Stimulated activated CD8-positive, alpha-beta memory T cell treated with anti-CD3 and anti-CD28 coated beads, Interleukin-12 subunit alpha, Interleukin-12 subunit beta, amount 100 ng/mL, for 24 hours (primary cell): ENCODE data around the gene MSX1.

Experiments
- DNase-seq: peaks from one replicate; pipeline ENCODE4 v3.0.0-alpha.2; 2020; ENCODE audit errors: extremely low read depth

MSX1 gene

DNA sequence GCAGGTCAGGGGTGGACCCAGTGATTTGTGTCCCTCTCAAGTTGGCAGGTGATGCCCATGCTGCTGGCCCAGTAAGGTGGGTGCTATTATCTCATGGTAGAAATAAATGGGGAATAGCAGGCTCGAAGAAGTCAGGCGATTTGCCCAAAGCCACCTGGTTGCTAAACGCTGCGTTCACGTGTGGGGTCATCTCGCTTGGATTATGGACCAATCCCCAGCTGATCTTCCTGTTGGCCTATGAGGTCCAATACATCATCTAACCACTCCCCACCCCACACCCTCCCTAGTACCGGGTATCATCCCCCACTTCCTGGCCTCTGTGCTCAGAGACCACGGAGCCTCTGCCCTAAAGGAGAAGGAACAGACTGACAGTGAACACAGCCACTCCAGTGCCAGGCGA is 18.3 kb upstream of the MSX1 start:
- no peak for DNase-seq

DNA sequence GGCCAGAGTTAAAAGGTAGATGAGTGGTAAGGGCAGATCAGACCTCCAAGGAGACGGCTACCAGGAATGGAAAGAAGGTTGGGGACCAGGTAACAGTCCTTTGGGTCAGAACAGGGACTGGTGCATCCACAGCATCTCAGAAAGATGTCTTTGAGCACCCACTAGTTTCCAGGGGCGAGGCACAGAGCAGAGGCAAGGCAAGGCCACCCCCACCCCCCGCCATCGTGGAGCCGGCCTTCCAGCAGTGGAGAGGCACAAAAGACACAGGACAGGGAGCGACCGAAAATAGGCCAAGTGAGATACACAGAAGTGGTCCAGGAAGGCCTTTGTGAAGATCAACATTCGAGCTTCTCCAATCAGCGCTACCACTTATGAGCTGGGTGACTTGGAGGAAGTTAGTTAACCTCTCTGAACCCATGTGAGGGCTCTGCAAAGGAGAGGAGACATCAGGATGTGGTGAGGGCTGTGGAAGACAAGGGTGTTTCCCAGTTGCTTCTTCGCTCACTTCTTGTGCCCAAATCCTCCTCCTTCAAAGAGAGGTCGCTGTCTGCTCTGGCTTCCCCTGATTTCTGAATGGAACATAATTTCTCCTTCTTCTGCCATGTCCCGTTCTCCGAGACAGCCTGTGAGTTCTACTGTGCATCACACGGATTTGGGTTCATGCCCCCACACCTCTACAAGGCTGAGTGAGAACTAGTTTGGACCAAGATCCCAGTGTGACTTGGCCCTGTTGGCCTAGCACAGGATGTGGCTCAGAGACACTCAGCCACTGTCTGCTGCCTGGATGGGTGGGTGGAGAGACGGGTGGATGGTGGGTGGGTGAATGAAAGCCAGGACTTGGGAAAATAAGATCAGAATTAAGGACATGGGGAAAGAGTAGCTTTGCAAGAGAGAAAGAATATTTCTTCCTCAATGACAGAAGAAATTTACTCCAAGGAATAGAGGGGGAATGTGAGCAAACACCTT is 16.7 kb upstream of the MSX1 start:
- DNase-seq, result no peak

DNA sequence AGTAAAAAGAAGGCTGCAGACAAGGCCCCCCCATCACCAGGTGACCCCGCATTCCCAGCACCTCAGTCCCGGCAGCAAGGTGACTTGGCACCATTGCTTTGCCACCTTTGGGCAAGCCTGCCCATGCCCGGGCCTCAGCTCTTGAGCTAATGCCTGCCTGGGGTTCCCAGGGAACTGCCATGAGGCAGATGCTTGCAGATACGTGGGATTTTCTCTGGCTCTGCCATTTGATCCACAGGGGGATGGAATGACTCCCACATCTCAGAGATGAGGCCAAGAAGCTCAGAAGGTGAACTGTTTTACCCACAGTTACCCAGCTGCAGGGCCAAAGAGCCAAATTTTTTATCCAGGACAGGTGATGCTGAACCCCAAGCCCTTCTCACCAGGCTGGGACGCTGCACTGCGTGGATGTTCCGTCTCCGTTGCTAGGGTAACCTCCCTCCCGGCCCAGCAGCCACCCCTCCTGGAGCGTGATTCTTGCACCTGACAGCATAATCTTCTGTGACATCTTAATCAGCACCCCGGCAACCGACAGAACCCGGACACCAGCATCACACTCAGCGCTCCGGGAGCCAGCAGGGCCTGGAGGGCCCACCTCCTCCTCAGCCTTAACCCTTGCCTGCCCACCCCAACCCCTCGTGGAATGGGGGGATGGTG is 15.7 kb upstream of the MSX1 start:
- DNase-seq, result no peak

DNA sequence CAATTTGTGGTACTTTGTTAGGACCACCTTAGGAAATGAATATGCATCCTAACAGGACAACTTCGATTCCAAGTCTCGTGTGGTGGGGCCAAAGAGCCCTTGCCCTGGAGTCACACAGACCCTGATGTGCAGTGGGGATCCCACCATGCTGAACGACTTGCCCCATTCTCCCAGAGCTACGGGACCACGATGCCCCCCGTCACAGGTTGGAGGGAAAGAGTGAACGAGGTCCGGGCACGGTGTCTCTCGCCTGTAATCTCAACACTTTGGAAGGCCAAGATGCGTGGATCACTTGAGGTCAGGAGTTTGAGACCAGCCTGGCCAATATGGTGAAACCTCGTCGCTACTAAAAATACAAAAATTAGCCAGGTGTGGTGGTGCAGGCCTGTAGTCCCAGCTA is 14.4 kb upstream of the MSX1 start:
- DNase-seq, result no peak

DNA sequence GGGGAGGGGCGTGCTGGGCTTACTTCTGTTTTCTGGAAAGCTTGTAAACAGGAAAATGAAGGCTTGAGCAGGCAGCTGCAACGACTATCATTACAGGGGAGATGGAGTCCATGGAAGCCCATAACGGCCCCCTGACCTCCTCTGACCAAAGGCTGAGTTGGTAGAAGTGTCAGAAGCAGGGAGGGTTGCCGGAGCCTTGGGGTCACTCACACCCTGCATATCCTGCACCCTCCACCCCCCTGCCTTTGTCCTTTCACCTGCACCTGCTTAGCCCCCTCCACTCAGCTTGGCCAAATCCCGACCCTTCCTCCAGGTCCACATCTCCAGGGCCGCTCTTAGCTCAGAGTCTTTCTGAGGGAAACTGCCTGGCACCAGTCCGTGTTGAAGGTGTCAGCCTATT is 12.5 kb upstream of the MSX1 start:
- no peak for DNase-seq

DNA sequence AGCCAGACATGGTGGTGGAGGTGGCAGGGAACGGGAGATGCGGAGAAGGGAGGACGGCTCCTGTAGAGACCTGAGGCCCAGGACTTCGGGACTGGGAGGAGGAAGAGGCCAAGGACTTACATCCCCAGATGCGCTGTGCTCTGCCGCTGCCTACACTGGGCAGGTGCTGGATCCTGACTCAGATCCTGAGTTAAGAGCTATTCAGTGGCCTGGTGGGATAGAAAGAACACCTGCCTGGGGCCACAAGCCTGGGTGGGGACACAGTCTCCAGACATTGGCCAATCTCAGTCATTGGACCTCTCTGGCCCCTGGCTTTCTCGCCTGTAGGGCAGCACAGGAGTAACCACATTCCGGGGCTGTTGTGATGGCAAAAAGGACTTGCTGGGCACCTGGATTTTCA is 10.9 kb upstream of the MSX1 start:
- no peak for DNase-seq

GRCh38 chr4:4849106-4849505 is 10.4 kb upstream of the MSX1 start:
- DNase-seq, result no peak

GRCh38 chr4:4849524-4850193 is 9.8 kb upstream of the MSX1 start:
- no peak for DNase-seq

GRCh38 chr4:4851081-4851480 is 8.4 kb upstream of the MSX1 start:
- DNase-seq, result no peak

DNA sequence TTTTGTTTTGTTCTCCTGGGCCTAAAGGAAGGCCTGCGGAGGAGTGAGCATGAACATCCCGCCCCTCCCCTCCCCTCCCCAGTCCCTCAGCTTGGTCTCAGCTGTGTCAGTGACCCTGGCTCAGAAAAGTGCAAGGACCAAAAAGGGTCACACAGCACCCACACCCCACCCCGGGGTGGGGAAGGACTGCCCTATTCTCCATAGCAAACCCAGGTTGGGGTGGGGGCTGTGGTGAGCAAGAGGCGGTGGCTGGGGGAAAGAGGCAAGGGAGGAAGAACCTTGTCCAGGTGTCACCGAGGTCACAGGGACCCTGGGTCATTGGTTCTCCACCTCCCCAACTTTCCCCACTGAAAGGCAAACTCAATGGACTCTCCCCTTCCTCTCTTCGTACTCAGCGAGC is 7.6 kb upstream of the MSX1 start:
- DNase-seq, result no peak

- DNase-seq, result no peak
Measured at GRCh38 chr4:4852591-4853362, 6.7 kb upstream of the MSX1 start.

DNA sequence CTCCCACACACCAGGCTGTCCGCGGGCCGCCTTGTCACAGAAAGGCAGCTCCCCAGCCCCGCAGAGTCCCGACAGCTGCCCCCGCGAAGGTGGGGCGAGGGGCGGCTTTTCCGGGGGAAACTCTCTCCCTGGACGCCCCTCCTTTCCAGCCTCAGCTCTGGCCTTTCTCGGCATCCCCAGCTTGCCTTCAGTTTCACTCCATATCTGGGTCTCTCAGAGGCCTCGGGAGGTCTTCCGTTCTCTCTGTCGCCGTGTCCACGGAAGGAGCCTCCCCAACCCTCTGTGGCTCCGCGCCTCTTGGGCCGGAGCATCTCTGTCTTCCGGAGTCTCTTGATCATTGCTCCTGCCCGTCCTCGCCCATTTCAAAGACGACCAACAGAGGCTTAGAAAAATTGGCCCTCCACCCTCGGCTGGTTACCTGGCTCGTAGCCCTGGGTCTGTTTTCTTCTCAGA is 6.1 kb upstream of the MSX1 start:
- no peak for DNase-seq

DNA sequence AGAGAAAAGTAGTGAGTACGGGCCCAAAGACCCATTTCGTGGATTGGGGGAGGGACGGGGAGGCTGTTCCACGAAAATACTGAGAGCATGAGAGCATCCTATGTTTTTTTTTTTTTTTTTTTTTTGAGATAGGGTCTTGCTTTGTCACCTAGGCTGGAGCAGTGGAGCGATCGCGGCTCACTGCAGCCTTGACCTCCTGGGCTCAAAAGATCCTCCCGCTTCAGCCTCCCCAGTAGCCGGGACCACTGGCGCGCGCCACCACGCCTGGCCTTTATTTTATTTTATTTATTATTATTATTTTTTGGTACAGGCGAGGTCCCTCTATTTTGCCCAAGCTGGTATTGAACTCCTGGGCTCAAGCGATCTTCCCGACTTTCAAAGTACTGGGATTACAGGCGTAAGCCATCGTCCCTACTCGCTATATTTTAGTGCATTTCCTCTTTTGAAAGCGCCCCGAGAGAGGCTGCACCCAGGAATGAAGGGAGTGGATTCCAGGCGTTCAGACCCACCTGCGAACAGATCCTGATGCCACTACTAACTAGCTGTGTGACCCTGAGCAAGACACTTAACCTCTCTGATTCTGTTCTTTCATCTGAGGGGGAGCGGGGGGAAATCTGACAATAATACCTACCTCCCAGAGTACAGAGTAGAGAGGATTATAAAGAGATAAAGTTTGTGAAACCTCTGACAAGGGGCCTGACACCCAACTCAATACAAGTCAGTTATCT is 5.4 kb upstream of the MSX1 start:
- DNase-seq, result no peak

DNA sequence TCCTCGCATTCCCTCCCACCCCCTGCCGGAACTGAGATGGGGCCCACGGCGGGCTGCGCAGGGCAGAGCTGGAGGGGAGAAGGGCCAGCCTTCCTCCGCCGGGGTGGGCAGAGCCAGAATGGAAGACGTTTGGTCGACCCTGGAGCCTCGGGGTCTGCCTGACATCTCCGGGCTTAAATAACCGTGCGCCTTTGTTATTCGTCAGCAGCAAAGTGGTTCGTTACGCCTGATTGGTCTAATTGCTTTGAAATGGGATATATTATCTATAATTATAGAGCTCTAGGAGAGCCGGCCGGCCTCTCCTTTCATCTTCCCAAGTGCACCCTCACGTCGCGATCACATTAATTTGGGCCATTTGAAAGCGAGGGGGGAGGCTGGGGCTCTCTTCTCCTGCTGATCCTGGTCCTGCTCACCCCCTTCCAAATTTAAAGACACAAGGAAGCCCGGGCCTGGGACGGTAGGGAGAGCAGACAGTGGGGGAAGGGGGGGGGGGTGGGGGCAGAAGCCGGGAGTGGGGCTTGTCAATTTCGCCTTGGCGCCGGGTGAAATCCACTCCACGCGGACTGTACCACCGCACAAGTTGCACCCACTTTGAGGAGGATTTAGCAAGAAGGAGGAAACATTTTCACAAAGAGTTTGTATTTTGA is 4.7 kb upstream of the MSX1 start:
- no peak for DNase-seq

- no peak for DNase-seq
Measured at GRCh38 chr4:4855301-4856070, 4.0 kb upstream of the MSX1 start.

- no peak for DNase-seq
Measured at GRCh38 chr4:4856071-4857000, 3.1 kb upstream of the MSX1 start.

- DNase-seq, result no peak
Measured at GRCh38 chr4:4857001-4857808, 2.3 kb upstream of the MSX1 start.
